Lower leg skin (tissue), 4 donors: Measurements from ENCODE around the gene TOX4. TPM values are rescaled to one million over a fixed set of nuclear protein-coding genes. Genes with fewer than 3 reads are reported as not detected.

Experiments
- DNase-seq, 2 donors: peaks; one replicate each; pipeline ENCODE4 v3.0.0-alpha.2; 2019; ENCODE audit warnings: low spot score in 2 of 2
- H3K4me3 ChIP-seq: fragments of 200-600 bp; sonication (generic); 2 replicates; pipeline ENCODE4 v1.5.1; 2017; ENCODE audit warnings: mild to moderate bottlenecking, low read depth; ENCODE audit not compliant: poor library complexity, severe bottlenecking
- CTCF ChIP-seq, 3 donors: fragments of 450-650 bp; IDR thresholded peaks; one replicate each; pipeline ENCODE4 v1.5.1; 2016; ENCODE audit warnings: antibody characterized with exemption in 3 of 3, mild to moderate bottlenecking in 3 of 3, moderate library complexity in 2 of 3
- POLR2A ChIP-seq, 2 donors: fragments of 450-650 bp; IDR thresholded peaks; one replicate each; pipeline ENCODE4 v1.6.1; 2016 to 2017; ENCODE audit warnings: antibody characterized with exemption in 2 of 2, mild to moderate bottlenecking in 1 of 2, moderate library complexity in 1 of 2
- WGBS, 2 donors: methylation state at CpG; one replicate each; pipeline ENCODE4 v1.1.5; 2018; 5-methylcytosine and 5-hydroxymethylcytosine counted together
- intact Hi-C: fragments of 100-400 bp; cut with DNase I; formaldehyde crosslinking; loops from one replicate; pipeline ENCODE4 v1.15.0; 2023; ENCODE audit warnings: low total_unique reads
- total RNA-seq, 4 donors: library from RNA; depleted of rRNA; stranded (reverse); fragments of >200 nt; gene quantifications; one replicate each; pipeline ENCODE4 v1.1.0, GENCODE V29; 2016

TOX4 gene
- total RNA-seq, 4 donors from 2014 or later = 69.8 to 94.9 (median 75.7) TPM

GRCh38 chr14:21533294-21533693 is 56.3 kb downstream of the TOX4 start:
- no peak overlapping the region for H3K4me3 ChIP-seq
- no peak for DNase-seq
- no peak for TF ChIP-seq POLR2A (IDR thresholded peaks at IDR 0.05)
- TF ChIP-seq CTCF (IDR thresholded peaks at IDR 0.05) = no peak
- intact Hi-C loops = no loop called here

GRCh38 chr14:21534576-21534975 is 57.6 kb downstream of the TOX4 start:
- no peak overlapping the region for H3K4me3 ChIP-seq
- TF ChIP-seq CTCF (IDR thresholded peaks at IDR 0.05) = no peak
- DNase-seq = no peak
- intact Hi-C loops = no loop called here
- 69 to 77% methylated on average over 4 of the region's 4 CpGs for WGBS, 2 donors

GRCh38 chr14:21535545-21536417 is 58.8 kb downstream of the TOX4 start:
- no peak overlapping the region for H3K4me3 ChIP-seq
- TF ChIP-seq POLR2A (IDR thresholded peaks at IDR 0.05) = no peak
- TF ChIP-seq CTCF (IDR thresholded peaks at IDR 0.05) = no peak
- DNase-seq = no peak
- 26 to 37% methylated on average over 6 of the region's 6 CpGs for WGBS, 2 donors
- intact Hi-C loops = no loop called here

GRCh38 chr14:21536418-21537089 is 59.6 kb downstream of the TOX4 start:
- DNase-seq = peak in 1 of 2 donors; percentile 12
- intact Hi-C loops = no loop called here
- WGBS, 2 donors = 5 to 6% methylated on average over 22 to 25 of the region's 25 CpGs
- no peak overlapping the region for H3K4me3 ChIP-seq
- no peak for TF ChIP-seq POLR2A (IDR thresholded peaks at IDR 0.05)
- TF ChIP-seq CTCF (IDR thresholded peaks at IDR 0.05) = no peak

- intact Hi-C loops = no loop called here
- no peak overlapping the region for H3K4me3 ChIP-seq
- 11 to 18% methylated on average over 3 of the region's 3 CpGs for WGBS, 2 donors
- DNase-seq = no peak
- TF ChIP-seq POLR2A (IDR thresholded peaks at IDR 0.05) = no peak
- TF ChIP-seq CTCF (IDR thresholded peaks at IDR 0.05) = no peak
Observed at GRCh38 chr14:21537090-21537424, 60.1 kb downstream of the TOX4 start.
